HEK293 (cell line): ENCODE measurements around the gene MBNL2.
A peak's percentile ranks its signal among the peaks of the same experiment; 100 is the strongest.

Experiments
- CTCF ChIA-PET: fragments of 350-600 bp; formaldehyde crosslinking; extraction: SDS; loops from one replicate; lab custom pipeline; 2021; ENCODE audit warnings: antibody characterized with exemption; lab: Yijun Ruan, JAX
- POLR2A ChIA-PET: fragments of 300-600 bp; formaldehyde crosslinking; extraction: SDS; loops from one replicate; lab custom pipeline; 2020; ENCODE audit warnings: antibody characterized with exemption, inconsistent platforms; lab: Yijun Ruan, JAX
- H3K27ac ChIP-seq: fragments of 200-500 bp; sonication (Bioruptor generic); 2 replicates; pipeline ENCODE4 v1.5.1; 2014; ENCODE audit warnings: low read depth, low read length, control low read depth, inconsistent platforms; ENCODE audit errors: extremely low read depth
- H3K36me3 ChIP-seq, 2 experiments: fragments of 200-500 bp in 1 of 2; sonication (Bioruptor generic) in 1 of 2; 1 replicate in 1 of 2; 2 replicates in 1 of 2; pipeline ENCODE4 v1.5.1; 2014 to 2017; ENCODE audit warnings: inconsistent platforms in 2 of 2, low read length in 2 of 2; ENCODE audit not compliant: control insufficient read depth in 2 of 2, insufficient read depth in 1 of 2
- H3K4me1 ChIP-seq: fragments of 200-500 bp; sonication (Bioruptor generic); 2 replicates; pipeline ENCODE4 v1.5.1; 2014; ENCODE audit warnings: mild to moderate bottlenecking, low read length, inconsistent platforms; ENCODE audit not compliant: control insufficient read depth, insufficient read depth
- H3K4me3 ChIP-seq: 2 replicates; pipeline ENCODE4 v1.5.1; 2011; ENCODE audit warnings: low read depth, mild to moderate bottlenecking, control low read depth, low read length, moderate library complexity
- H3K9me3 ChIP-seq: fragments of 200-500 bp; sonication (Bioruptor generic); 2 replicates; pipeline ENCODE4 v1.5.1; 2014; ENCODE audit warnings: low read depth, low read length, inconsistent platforms; ENCODE audit not compliant: control insufficient read depth, insufficient read depth
- FEZF1 ChIP-seq: fragments of 450-650 bp; formaldehyde crosslinking; IDR thresholded peaks from 2 replicates; pipeline ENCODE4 v1.5.1; 2016; ENCODE audit warnings: missing biosample characterization, missing genetic modification characterization
- KLF1 ChIP-seq: fragments of 450-650 bp; formaldehyde crosslinking; IDR thresholded peaks from 2 replicates; pipeline ENCODE4 v1.5.1; 2016; ENCODE audit warnings: missing biosample characterization, missing genetic modification characterization
- KLF10 ChIP-seq: fragments of 450-650 bp; IDR thresholded peaks from 2 replicates; pipeline ENCODE4 v1.5.1; 2018; ENCODE audit warnings: missing biosample characterization, mild to moderate bottlenecking, missing genetic modification characterization
- PRDM1 ChIP-seq: fragments of 450-650 bp; formaldehyde crosslinking; IDR thresholded peaks from 2 replicates; pipeline ENCODE4; 2016; ENCODE audit warnings: missing biosample characterization, missing genetic modification characterization
- PRDM10 ChIP-seq: fragments of 450-650 bp; formaldehyde crosslinking; IDR thresholded peaks from 2 replicates; pipeline ENCODE4 v1.5.1; 2016; ENCODE audit warnings: missing biosample characterization, missing genetic modification characterization
- PRDM6 ChIP-seq: fragments of 450-650 bp; formaldehyde crosslinking; IDR thresholded peaks from 2 replicates; pipeline ENCODE4 v1.5.1; 2017; ENCODE audit warnings: missing biosample characterization, missing genetic modification characterization
- SCRT2 ChIP-seq: fragments of 450-650 bp; formaldehyde crosslinking; IDR thresholded peaks from 2 replicates; pipeline ENCODE4 v1.5.1; 2016; ENCODE audit warnings: missing biosample characterization, missing genetic modification characterization
- SP2 ChIP-seq: fragments of 450-650 bp; formaldehyde crosslinking; IDR thresholded peaks from 2 replicates; pipeline ENCODE4 v1.5.1; 2016; ENCODE audit warnings: missing biosample characterization, missing genetic modification characterization
- ZBTB20 ChIP-seq: fragments of 450-650 bp; formaldehyde crosslinking; IDR thresholded peaks from 2 replicates; pipeline ENCODE4 v1.5.1; 2016; ENCODE audit warnings: missing biosample characterization, missing genetic modification characterization
- ZBTB44 ChIP-seq: fragments of 450-650 bp; IDR thresholded peaks from 2 replicates; pipeline ENCODE4 v1.5.1; 2018; ENCODE audit warnings: missing biosample characterization, mild to moderate bottlenecking, missing genetic modification characterization
- ZNF138 ChIP-seq: fragments of 450-650 bp; formaldehyde crosslinking; IDR thresholded peaks from 2 replicates; pipeline ENCODE4 v1.5.1; 2016; ENCODE audit warnings: missing biosample characterization, missing genetic modification characterization, borderline replicate concordance
- ZNF223 ChIP-seq: fragments of 450-650 bp; formaldehyde crosslinking; IDR thresholded peaks from 2 replicates; pipeline ENCODE4 v1.5.1; 2016; ENCODE audit warnings: missing biosample characterization, missing genetic modification characterization
- ZNF366 ChIP-seq: fragments of 450-650 bp; formaldehyde crosslinking; conservative IDR thresholded peaks from 2 replicates; pipeline ENCODE4 v1.5.1; 2016; ENCODE audit warnings: missing biosample characterization, missing genetic modification characterization
- ZNF501 ChIP-seq: fragments of 450-650 bp; formaldehyde crosslinking; IDR thresholded peaks from 2 replicates; pipeline ENCODE4 v1.5.1; 2016; ENCODE audit warnings: missing biosample characterization, missing genetic modification characterization
- ZNF530 ChIP-seq: fragments of 450-650 bp; formaldehyde crosslinking; IDR thresholded peaks from 2 replicates; pipeline ENCODE4 v1.5.1; 2016; ENCODE audit warnings: low read depth, missing biosample characterization, missing genetic modification characterization
- ZNF561 ChIP-seq: fragments of 450-650 bp; IDR thresholded peaks from 2 replicates; pipeline ENCODE4 v1.5.1; 2018; ENCODE audit warnings: missing biosample characterization, missing genetic modification characterization, borderline replicate concordance
- ZNF660 ChIP-seq: fragments of 450-650 bp; IDR thresholded peaks from 2 replicates; pipeline ENCODE4 v1.5.1; 2018; ENCODE audit warnings: missing biosample characterization, mild to moderate bottlenecking, missing genetic modification characterization
- ZNF664 ChIP-seq: fragments of 450-650 bp; formaldehyde crosslinking; IDR thresholded peaks from 2 replicates; pipeline ENCODE4 v1.5.1; 2016; ENCODE audit warnings: missing biosample characterization, missing genetic modification characterization
- ZNF76 ChIP-seq: fragments of 450-650 bp; formaldehyde crosslinking; IDR thresholded peaks from 2 replicates; pipeline ENCODE4; 2016; ENCODE audit warnings: low read depth, missing biosample characterization, missing genetic modification characterization, borderline replicate concordance
- ZSCAN30 ChIP-seq: fragments of 450-650 bp; IDR thresholded peaks from 2 replicates; pipeline ENCODE4 v1.5.1; 2018; ENCODE audit warnings: missing biosample characterization, mild to moderate bottlenecking, missing genetic modification characterization, moderate library complexity
- TF ChIP-seq, protein P1 (sequence below): fragments of 450-650 bp; formaldehyde crosslinking; IDR thresholded peaks from 2 replicates; pipeline ENCODE4 v1.5.1; 2016; ENCODE audit warnings: missing biosample characterization, missing genetic modification characterization
- TF ChIP-seq, protein P2 (sequence below): fragments of 450-650 bp; formaldehyde crosslinking; IDR thresholded peaks from 2 replicates; pipeline ENCODE4 v1.5.1; 2016; ENCODE audit warnings: missing biosample characterization, missing genetic modification characterization

The MBNL2 gene, protein sequence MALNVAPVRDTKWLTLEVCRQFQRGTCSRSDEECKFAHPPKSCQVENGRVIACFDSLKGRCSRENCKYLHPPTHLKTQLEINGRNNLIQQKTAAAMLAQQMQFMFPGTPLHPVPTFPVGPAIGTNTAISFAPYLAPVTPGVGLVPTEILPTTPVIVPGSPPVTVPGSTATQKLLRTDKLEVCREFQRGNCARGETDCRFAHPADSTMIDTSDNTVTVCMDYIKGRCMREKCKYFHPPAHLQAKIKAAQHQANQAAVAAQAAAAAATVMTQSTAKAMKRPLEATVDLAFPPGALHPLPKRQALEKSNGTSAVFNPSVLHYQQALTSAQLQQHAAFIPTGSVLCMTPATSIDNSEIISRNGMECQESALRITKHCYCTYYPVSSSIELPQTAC

GRCh38 chr13:97221989-97222700 lies at the start of gene MBNL2:
Gene MBNL2 (plus strand): TSS chr13:97222333. CDS start chr13:97276236, 53,903 bp downstream.
- Histone ChIP-seq H3K27ac (peak within 1 kb of the TSS; percentile 70), H3K4me3 (peak within 1 kb of the TSS; percentile 50), H3K4me1 (peaks cover 11% of the 10 kb centered on the region), H3K36me3 (no peaks in the 10 kb centered on the region), H3K9me3 (no peaks in the 10 kb centered on the region)
- ChIA-PET POLR2A (interaction anchor here (0.9 to 1.7 kb wide), 5 partner anchors 28 to 112 kb away, joined by 3 to 6 read pairs (median 5); no protein-coding TSS in a partner anchor), CTCF (interaction anchor here (1.0 to 2.7 kb wide), 6 partner anchors 10 to 204 kb away, joined by 3 to 25 read pairs (median 4); no protein-coding TSS in a partner anchor)
- no peak for TF ChIP-seq ZNF223 (tag by site-specific recombination)
- 0 out of 2 replicates have a peak, but pooled peaks have one; percentile 16 for TF ChIP-seq ZNF76 (tag by site-specific recombination)
- no peak for TF ChIP-seq ZNF501
- peak; percentile 91 for TF ChIP-seq ZBTB44 (tag by site-specific recombination)
- TF ChIP-seq ZNF561 (tag by site-specific recombination): peak; percentile 36; the same call in 1 of the 2 replicates
- TF ChIP-seq FEZF1 (tag by site-specific recombination): peak; percentile 60; the same call in 1 of the 2 replicates
- peak; percentile 64; the same call in 1 of the 2 replicates for TF ChIP-seq SCRT2 (tag by site-specific recombination)
- TF ChIP-seq ZSCAN30 (tag by site-specific recombination): peak; percentile 83
- TF ChIP-seq KLF1: no peak
- 0 out of 2 replicates have a peak, but pooled peaks have one; percentile 24 for TF ChIP-seq KLF10 (tag by site-specific recombination)
- TF ChIP-seq ZNF660 (tag by site-specific recombination): peak; percentile 66; the same call in 1 of the 2 replicates
- peak; percentile 94 for TF ChIP-seq PRDM1 (tag by site-specific recombination)
- TF ChIP-seq ZNF366 (tag by site-specific recombination): peak; percentile 80
- peak; percentile 99 for TF ChIP-seq ZBTB20 (tag by site-specific recombination)
- TF ChIP-seq PRDM6 (tag by site-specific recombination): peak; percentile 50
- TF ChIP-seq, protein P1, sequence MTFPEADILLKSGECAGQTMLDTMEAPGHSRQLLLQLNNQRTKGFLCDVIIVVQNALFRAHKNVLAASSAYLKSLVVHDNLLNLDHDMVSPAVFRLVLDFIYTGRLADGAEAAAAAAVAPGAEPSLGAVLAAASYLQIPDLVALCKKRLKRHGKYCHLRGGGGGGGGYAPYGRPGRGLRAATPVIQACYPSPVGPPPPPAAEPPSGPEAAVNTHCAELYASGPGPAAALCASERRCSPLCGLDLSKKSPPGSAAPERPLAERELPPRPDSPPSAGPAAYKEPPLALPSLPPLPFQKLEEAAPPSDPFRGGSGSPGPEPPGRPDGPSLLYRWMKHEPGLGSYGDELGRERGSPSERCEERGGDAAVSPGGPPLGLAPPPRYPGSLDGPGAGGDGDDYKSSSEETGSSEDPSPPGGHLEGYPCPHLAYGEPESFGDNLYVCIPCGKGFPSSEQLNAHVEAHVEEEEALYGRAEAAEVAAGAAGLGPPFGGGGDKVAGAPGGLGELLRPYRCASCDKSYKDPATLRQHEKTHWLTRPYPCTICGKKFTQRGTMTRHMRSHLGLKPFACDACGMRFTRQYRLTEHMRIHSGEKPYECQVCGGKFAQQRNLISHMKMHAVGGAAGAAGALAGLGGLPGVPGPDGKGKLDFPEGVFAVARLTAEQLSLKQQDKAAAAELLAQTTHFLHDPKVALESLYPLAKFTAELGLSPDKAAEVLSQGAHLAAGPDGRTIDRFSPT (tag by site-specific recombination): no peak
- TF ChIP-seq ZNF138 (tag by site-specific recombination): no peak
- TF ChIP-seq PRDM10 (tag by site-specific recombination): peak; percentile 46
- TF ChIP-seq, protein P2, sequence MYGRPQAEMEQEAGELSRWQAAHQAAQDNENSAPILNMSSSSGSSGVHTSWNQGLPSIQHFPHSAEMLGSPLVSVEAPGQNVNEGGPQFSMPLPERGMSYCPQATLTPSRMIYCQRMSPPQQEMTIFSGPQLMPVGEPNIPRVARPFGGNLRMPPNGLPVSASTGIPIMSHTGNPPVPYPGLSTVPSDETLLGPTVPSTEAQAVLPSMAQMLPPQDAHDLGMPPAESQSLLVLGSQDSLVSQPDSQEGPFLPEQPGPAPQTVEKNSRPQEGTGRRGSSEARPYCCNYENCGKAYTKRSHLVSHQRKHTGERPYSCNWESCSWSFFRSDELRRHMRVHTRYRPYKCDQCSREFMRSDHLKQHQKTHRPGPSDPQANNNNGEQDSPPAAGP (tag by site-specific recombination): 0 out of 2 replicates have a peak, but pooled peaks have one; percentile 20
- TF ChIP-seq ZNF664 (tag by site-specific recombination): no peak
- TF ChIP-seq ZNF530: no peak
- TF ChIP-seq SP2 (tag by site-specific recombination): peak; percentile 82
